Natural killer cell treated with Interleukin-12 subunit alpha and Interleukin-12 subunit beta and Interleukin-15 and Interleukin-18, amount 100 ng/mL, for 72 hours (primary cell): Measurements from ENCODE around the gene TM2D3. TPM values are rescaled to one million over a fixed set of nuclear protein-coding genes. Genes with fewer than 3 reads are reported as not detected.
"Not testable (repeated sequence)": the region's sequence is repeated elsewhere in the genome, so short reads cannot be mapped to it uniquely, and the experiment has no call there.

Experiments
- ATAC-seq, 2 donors: fragments of 150-1000 bp; cut with Tn5 transposase in 1 of 2; sonication (Bioruptor Pico), chemical (Tn5 transposase) in 1 of 2; 2 replicates each; pipeline ENCODE4 v1.10.0; 2021
- DNase-seq: peaks from one replicate; pipeline ENCODE4 v3.0.0; 2022; ENCODE audit warnings: low spot score
- H3K27ac Mint-ChIP-seq, 2 donors: 1 replicate in 1 of 2; 2 replicates in 1 of 2; pipeline ENCODE4 v1.8.0; 2022; ENCODE audit warnings: mixed read lengths in 2 of 2, mild to moderate bottlenecking in 1 of 2, moderate library complexity in 1 of 2
- H3K27me3 Mint-ChIP-seq, 2 donors: 1 replicate in 1 of 2; 2 replicates in 1 of 2; pipeline ENCODE4 v1.8.0; 2022; ENCODE audit warnings: mixed read lengths in 2 of 2
- H3K36me3 Mint-ChIP-seq: one replicate; pipeline ENCODE4 v1.8.0; 2022; ENCODE audit warnings: mixed read lengths
- H3K4me1 Mint-ChIP-seq, 2 donors: 1 replicate in 1 of 2; 2 replicates in 1 of 2; pipeline ENCODE4 v1.8.0; 2022; ENCODE audit warnings: low read depth in 2 of 2, mixed read lengths in 2 of 2, mild to moderate bottlenecking in 1 of 2
- H3K4me3 Mint-ChIP-seq: one replicate; pipeline ENCODE4 v1.8.0; 2022; ENCODE audit warnings: mixed read lengths
- H3K9me3 Mint-ChIP-seq: 2 replicates; pipeline ENCODE4 v1.8.0; 2022; ENCODE audit warnings: mixed read lengths
- total RNA-seq, 2 donors: library from RNA; stranded (reverse); gene quantifications; one replicate each; pipeline ENCODE4 v1.2.3, GENCODE V29; 2022

The TM2D3 gene
- total RNA-seq, 2 donors from 2014 or later = 48.0 to 49.6 TPM

DNA sequence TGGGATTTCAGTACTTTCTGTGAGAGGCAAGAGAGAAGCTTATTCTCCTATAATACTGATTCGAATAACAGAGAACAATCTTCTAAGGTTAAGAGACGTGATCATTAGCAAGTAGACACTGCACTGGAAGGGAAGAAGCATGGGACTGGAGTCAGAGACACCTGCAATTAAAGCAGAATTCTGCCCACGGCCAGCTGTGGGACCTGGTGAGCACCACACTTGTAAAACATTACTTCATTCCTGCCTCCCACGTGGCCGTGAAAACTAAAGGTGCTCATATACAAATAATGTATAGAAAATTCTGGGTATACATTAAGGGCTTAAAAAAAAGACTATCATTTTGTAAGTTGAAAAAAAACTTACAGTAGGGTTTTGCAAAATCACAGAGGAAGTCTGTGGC is 2.0 kb downstream of the TM2D3 start:
- no peaks in the 10 kb centered on the region for H3K27me3 Mint-ChIP-seq
- DNase-seq (no peak), ATAC-seq (no peak)
- H3K36me3 Mint-ChIP-seq = peaks cover 21% of the 10 kb centered on the region
- H3K27ac Mint-ChIP-seq = peak overlapping the region; percentile 84 to 97
- peak overlapping the region; percentile 87 for H3K4me3 Mint-ChIP-seq
- no peaks in the 10 kb centered on the region for H3K9me3 Mint-ChIP-seq
- H3K4me1 Mint-ChIP-seq = peaks cover 18 to 24% of the 10 kb centered on the region in 2 donors

GRCh38 chr15:101648356-101648755 is 3.8 kb downstream of the TM2D3 start:
- peaks cover 30% of the 10 kb centered on the region for H3K36me3 Mint-ChIP-seq
- ATAC-seq (no peak), DNase-seq (no peak)
- H3K4me3 Mint-ChIP-seq = no peak overlapping the region
- no peaks in the 10 kb centered on the region for H3K9me3 Mint-ChIP-seq
- H3K4me1 Mint-ChIP-seq = peaks cover 14 to 23% of the 10 kb centered on the region in 2 donors
- H3K27ac Mint-ChIP-seq = no peak overlapping the region
- no peaks in the 10 kb centered on the region for H3K27me3 Mint-ChIP-seq

DNA sequence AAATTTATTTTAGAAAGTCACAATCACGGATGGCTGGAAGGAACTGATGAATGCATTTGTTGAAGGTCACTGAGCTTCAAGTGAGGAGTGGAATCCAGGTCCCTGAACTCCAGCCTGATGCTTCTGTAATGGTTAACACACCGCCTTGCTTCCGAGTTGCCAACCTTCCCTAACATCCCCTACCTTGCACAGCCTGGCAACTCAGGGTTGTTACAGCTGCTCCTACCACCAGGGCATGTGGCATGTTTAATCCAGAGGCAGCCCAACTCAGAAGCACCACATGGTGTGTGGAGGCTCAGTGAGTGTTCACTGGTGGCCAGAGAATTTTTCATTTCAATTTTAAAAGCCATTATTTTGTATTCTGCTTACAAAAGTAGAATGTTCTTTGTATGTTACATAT is 4.9 kb downstream of the TM2D3 start:
- Mint-ChIP-seq H3K27ac (no peak overlapping the region), H3K9me3 (no peaks in the 10 kb centered on the region), H3K4me3 (no peak overlapping the region), H3K4me1 (peaks cover 18 to 27% of the 10 kb centered on the region in 2 donors), H3K36me3 (peaks cover 34% of the 10 kb centered on the region), H3K27me3 (no peaks in the 10 kb centered on the region)
- ATAC-seq (no peak), DNase-seq (no peak)

DNA sequence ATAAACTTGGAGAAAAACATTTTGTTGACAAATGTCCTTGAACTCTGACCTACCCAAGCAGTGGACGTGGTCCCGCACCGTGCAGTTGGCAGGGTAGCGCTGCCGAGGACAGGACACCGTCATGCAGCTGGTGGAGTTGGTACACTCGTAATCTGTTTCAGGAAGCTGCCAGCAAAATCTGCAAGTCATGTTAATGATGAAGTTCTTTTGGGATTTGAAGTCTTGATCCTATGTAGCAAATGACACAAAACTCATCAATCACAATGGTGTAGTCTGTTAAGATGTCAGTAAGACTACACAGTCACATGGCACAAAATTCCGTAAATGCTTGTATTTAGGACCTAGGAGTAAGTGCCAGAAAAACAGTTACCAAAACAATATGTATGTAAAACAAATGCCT is 5.5 kb downstream of the TM2D3 start:
- Mint-ChIP-seq H3K36me3 (peaks cover 38% of the 10 kb centered on the region), H3K4me1 (peaks cover 23 to 32% of the 10 kb centered on the region in 2 donors), H3K4me3 (no peak overlapping the region), H3K9me3 (no peaks in the 10 kb centered on the region), H3K27ac (no peak overlapping the region), H3K27me3 (no peaks in the 10 kb centered on the region)
- ATAC-seq (no peak), DNase-seq (no peak)

- Mint-ChIP-seq H3K9me3 (no peaks in the 10 kb centered on the region), H3K4me3 (no peak overlapping the region), H3K36me3 (peaks cover 27% of the 10 kb centered on the region), H3K27me3 (no peaks in the 10 kb centered on the region), H3K27ac (peak overlapping the region; percentile 62 to 79), H3K4me1 (peaks cover 15 to 18% of the 10 kb centered on the region in 2 donors)
- ATAC-seq = no peak
- no peak for DNase-seq
Observed at GRCh38 chr15:101642361-101642760, 9.8 kb downstream of the TM2D3 start.

DNA sequence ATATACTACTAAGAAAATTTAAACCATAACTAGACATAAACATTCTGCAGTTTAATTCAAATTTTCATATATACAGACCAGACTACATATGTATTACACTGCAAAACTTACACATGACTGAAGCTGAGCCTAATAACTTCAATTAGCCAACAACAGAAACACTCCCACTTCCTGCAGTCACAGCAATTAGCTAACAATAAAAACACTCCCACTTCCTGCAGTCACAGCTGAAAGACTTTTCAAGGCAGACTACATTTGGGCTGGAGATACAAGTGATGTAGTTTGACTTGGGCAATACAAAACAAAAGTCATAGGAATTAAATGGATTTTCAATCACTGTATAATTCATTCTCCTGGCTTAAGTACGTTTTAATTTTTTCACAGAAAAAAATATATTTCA is 10.3 kb downstream of the TM2D3 start:
- Mint-ChIP-seq H3K36me3 (peaks cover 27% of the 10 kb centered on the region), H3K9me3 (no peaks in the 10 kb centered on the region), H3K27me3 (no peaks in the 10 kb centered on the region), H3K27ac (peak overlapping the region; percentile 62 to 79), H3K4me3 (no peak overlapping the region), H3K4me1 (peaks cover 15 to 18% of the 10 kb centered on the region in 2 donors)
- DNase-seq = no peak
- peak; percentile 48 to 61 for ATAC-seq

DNA sequence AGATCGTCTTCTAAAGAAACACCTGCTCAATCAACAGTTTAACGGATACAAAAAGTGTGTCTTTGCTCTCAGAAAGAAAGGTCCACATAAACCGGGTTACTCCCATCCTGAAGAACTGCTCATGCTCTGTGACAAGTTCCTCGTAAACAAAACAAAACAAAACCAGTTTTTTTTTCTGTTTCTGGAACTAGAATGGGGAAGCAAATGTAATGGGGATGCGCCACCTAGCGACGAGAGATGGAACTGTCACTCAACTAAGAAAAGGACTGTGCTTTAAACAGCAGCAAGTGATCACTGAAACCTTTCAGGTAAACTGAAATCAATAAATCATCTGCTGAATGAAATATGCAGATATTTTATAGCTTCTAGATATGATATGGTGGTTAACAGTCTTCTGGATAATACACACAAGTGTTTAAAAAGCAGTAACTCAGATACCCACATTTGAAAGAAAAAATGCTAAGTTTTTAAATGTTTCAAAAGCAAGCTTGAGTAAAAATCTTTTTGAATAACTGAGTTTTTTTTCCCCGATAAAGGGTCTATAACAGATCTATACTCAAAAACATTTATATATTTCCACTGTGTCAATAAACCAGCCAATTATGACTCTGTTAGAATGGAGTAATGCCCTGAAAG is 10.9 kb downstream of the TM2D3 start:
- Mint-ChIP-seq H3K36me3 (peaks cover 27% of the 10 kb centered on the region), H3K4me3 (no peak overlapping the region), H3K27ac (peak overlapping the region; percentile 1 to 79), H3K27me3 (no peaks in the 10 kb centered on the region), H3K4me1 (peaks cover 15 to 18% of the 10 kb centered on the region in 2 donors), H3K9me3 (no peaks in the 10 kb centered on the region)
- ATAC-seq = no peak
- DNase-seq = peak; percentile 74

DNA sequence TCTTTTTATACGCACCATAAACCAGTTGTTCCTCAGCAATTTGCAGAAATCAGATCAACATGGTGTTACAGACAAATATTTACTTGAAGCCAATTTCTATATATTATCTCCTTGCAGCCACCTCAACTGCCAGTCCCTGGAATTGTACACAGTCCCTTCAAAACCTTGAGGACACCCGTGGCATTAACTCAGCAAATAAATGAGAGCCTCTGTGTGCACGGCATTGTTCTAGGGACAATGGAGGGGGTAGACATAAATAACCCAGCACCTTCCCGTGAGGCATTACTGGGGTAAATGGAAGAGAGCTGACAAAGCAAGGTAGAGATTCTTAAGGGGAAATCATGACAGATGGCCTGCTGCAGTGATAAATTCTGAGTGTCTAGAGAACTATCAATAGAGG is 12.5 kb downstream of the TM2D3 start:
- H3K4me1 Mint-ChIP-seq = peaks cover 15 to 18% of the 10 kb centered on the region in 2 donors
- no peak for ATAC-seq
- no peak overlapping the region for H3K4me3 Mint-ChIP-seq
- H3K27ac Mint-ChIP-seq = no peak overlapping the region
- H3K27me3 Mint-ChIP-seq = no peaks in the 10 kb centered on the region
- no peak for DNase-seq
- no peaks in the 10 kb centered on the region for H3K9me3 Mint-ChIP-seq
- H3K36me3 Mint-ChIP-seq = peaks cover 12% of the 10 kb centered on the region

- Mint-ChIP-seq H3K36me3 (peaks cover 8% of the 10 kb centered on the region), H3K27me3 (no peaks in the 10 kb centered on the region), H3K4me1 (peaks cover 15% of the 10 kb centered on the region in 2 donors), H3K9me3 (no peaks in the 10 kb centered on the region), H3K4me3 (no peak overlapping the region), H3K27ac (no peak overlapping the region)
- ATAC-seq = no peak
- DNase-seq = no peak
Observed at GRCh38 chr15:101637919-101638318, 14.3 kb downstream of the TM2D3 start.

- no peak overlapping the region for H3K4me3 Mint-ChIP-seq
- H3K36me3 Mint-ChIP-seq = peaks cover 6% of the 10 kb centered on the region
- H3K4me1 Mint-ChIP-seq = peaks cover 13% of the 10 kb centered on the region in 2 donors
- no peak overlapping the region for H3K27ac Mint-ChIP-seq
- no peaks in the 10 kb centered on the region for H3K27me3 Mint-ChIP-seq
- ATAC-seq (no peak), DNase-seq (no peak)
- no peaks in the 10 kb centered on the region for H3K9me3 Mint-ChIP-seq
Observed at GRCh38 chr15:101637516-101637915, 14.7 kb downstream of the TM2D3 start.

DNA sequence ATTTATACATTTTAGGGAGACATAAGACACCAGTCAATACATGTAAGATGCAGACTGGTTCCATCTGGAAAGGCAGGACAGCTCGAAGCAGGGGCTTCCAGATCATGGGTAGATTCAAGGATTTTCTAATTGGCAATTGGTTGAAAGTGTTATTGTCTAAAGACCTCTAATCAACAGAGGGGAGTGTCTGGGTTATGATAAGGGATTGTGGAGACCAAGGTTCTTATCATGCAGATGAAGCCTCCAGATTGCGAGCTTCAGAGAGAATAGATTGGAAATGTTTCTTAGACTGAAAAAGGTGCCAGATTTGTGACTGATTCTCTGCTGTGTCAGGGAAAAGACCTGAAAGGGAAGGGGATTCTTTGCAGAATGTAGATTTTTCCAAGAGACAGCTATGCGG is 15.1 kb downstream of the TM2D3 start:
- no peak for ATAC-seq
- H3K9me3 Mint-ChIP-seq = no peaks in the 10 kb centered on the region
- peaks cover 2% of the 10 kb centered on the region for H3K36me3 Mint-ChIP-seq
- no peak overlapping the region for H3K27ac Mint-ChIP-seq
- no peak for DNase-seq
- H3K27me3 Mint-ChIP-seq = no peaks in the 10 kb centered on the region
- H3K4me1 Mint-ChIP-seq = peaks cover 8% of the 10 kb centered on the region in 2 donors
- H3K4me3 Mint-ChIP-seq = no peak overlapping the region

GRCh38 chr15:101635944-101636727 is 16.0 kb downstream of the TM2D3 start:
- ATAC-seq = no peak
- no peak overlapping the region for H3K27ac Mint-ChIP-seq
- no peaks in the 10 kb centered on the region for H3K9me3 Mint-ChIP-seq
- DNase-seq = no peak
- no peaks in the 10 kb centered on the region for H3K27me3 Mint-ChIP-seq
- no peak overlapping the region for H3K4me3 Mint-ChIP-seq
- no peaks in the 10 kb centered on the region for H3K36me3 Mint-ChIP-seq
- H3K4me1 Mint-ChIP-seq = peaks cover 3 to 4% of the 10 kb centered on the region in 2 donors

- Mint-ChIP-seq H3K27me3 (no peaks in the 10 kb centered on the region), H3K27ac (no peak overlapping the region), H3K4me1 (no peaks in the 10 kb centered on the region), H3K4me3 (no peak overlapping the region), H3K9me3 (no peaks in the 10 kb centered on the region), H3K36me3 (no peaks in the 10 kb centered on the region)
- no peak for ATAC-seq
- no peak for DNase-seq
Observed at GRCh38 chr15:101633356-101633755, 18.8 kb downstream of the TM2D3 start.

- H3K9me3 Mint-ChIP-seq, H3K27ac Mint-ChIP-seq, H3K4me3 Mint-ChIP-seq, DNase-seq, ATAC-seq, H3K27me3 Mint-ChIP-seq: not testable (repeated sequence)
- Mint-ChIP-seq H3K36me3 (peaks cover 29% of the 10 kb centered on the region), H3K4me1 (peaks cover 21 to 36% of the 10 kb centered on the region in 2 donors)
Observed at GRCh38 chr15:101626729-101627128, 25.5 kb downstream of the TM2D3 start.
